ENCODE measurements around the gene CD22. TPM values are rescaled to one million over a fixed set of nuclear protein-coding genes. Genes with fewer than 3 reads are reported as not detected.

The CD22 gene
- polyA plus RNA-seq, 1 donor from 2014 or later, result not detected

DNA sequence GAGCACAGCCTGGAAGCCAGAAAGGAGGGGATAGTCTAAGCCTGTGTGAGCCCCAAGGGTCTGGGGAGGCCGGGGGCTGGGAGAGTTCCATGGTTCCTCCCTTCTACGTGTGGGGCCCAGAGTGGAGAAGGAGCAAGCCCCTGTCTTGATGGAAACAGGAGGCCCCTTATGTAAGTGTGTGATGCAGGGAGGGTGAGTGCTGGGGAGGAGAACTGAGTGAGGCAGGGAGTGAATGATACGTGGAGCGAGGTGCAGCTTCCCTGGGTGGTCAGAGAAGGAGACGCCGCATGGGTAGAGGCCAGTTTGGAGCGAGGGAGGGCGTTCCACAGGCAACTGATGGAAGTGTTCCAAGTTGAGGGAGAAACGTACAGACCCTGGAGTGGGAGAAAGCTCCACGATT, 21.1 kb upstream of the CD22 start:
- TF ChIP-seq EZH2 (IDR thresholded peaks at IDR 0.05; ENCODE audit: borderline replicate concordance, insufficient read depth, low read length, poor library complexity, severe bottlenecking) (no peak), MXI1 (conservative IDR thresholded peaks at IDR 0.05; ENCODE audit: poor library complexity, severe bottlenecking) (no peak)
- TF ChIP-seq, protein P1, sequence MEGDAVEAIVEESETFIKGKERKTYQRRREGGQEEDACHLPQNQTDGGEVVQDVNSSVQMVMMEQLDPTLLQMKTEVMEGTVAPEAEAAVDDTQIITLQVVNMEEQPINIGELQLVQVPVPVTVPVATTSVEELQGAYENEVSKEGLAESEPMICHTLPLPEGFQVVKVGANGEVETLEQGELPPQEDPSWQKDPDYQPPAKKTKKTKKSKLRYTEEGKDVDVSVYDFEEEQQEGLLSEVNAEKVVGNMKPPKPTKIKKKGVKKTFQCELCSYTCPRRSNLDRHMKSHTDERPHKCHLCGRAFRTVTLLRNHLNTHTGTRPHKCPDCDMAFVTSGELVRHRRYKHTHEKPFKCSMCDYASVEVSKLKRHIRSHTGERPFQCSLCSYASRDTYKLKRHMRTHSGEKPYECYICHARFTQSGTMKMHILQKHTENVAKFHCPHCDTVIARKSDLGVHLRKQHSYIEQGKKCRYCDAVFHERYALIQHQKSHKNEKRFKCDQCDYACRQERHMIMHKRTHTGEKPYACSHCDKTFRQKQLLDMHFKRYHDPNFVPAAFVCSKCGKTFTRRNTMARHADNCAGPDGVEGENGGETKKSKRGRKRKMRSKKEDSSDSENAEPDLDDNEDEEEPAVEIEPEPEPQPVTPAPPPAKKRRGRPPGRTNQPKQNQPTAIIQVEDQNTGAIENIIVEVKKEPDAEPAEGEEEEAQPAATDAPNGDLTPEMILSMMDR (IDR thresholded peaks at IDR 0.05; ENCODE audit: poor library complexity, severe bottlenecking), result no peak
- no peaks in the 10 kb centered on the region for H4K20me1 ChIP-seq (ENCODE audit: insufficient read depth)
- H3K79me2 ChIP-seq (replicated peaks; ENCODE audit: insufficient read depth, low read length), result no peaks in the 10 kb centered on the region
- no peaks in the 10 kb centered on the region for H3K36me3 ChIP-seq (ENCODE audit: insufficient read depth, low read length)
- H3K27ac ChIP-seq (ENCODE audit: low read length), result no peak overlapping the region
- no peaks in the 10 kb centered on the region for H3K27me3 ChIP-seq (ENCODE audit: insufficient read depth, low read depth, low read length)
- no peak overlapping the region for H3K4me2 ChIP-seq (ENCODE audit: low read length)
- H3K9me2 ChIP-seq (ENCODE audit: insufficient read depth, low read length), result no peaks in the 10 kb centered on the region
- no peaks in the 10 kb centered on the region for H3K9me3 ChIP-seq (ENCODE audit: low read length)
- no peak overlapping the region for H3K9ac ChIP-seq (ENCODE audit: low read length)
- no peak overlapping the region for H2AFZ ChIP-seq (ENCODE audit: low read depth, low read length)
- no peaks in the 10 kb centered on the region for H3F3A ChIP-seq (ENCODE audit: insufficient read depth, low read length, poor library complexity, severe bottlenecking)
- H3K4me3 ChIP-seq (ENCODE audit: low read length), result no peak overlapping the region

- no peak overlapping the region for H2AFZ ChIP-seq (ENCODE audit: low read depth, low read length)
- no peaks in the 10 kb centered on the region for H3K79me2 ChIP-seq (replicated peaks; ENCODE audit: insufficient read depth, low read length)
- no peaks in the 10 kb centered on the region for H3F3A ChIP-seq (ENCODE audit: insufficient read depth, low read length, poor library complexity, severe bottlenecking)
- TF ChIP-seq MXI1 (conservative IDR thresholded peaks at IDR 0.05; ENCODE audit: poor library complexity, severe bottlenecking) (no peak), REST (IDR thresholded peaks at IDR 0.05; ENCODE audit: borderline replicate concordance) (no peak)
- no peaks in the 10 kb centered on the region for H3K9me2 ChIP-seq (ENCODE audit: insufficient read depth, low read length)
- no peak overlapping the region for H3K27ac ChIP-seq (ENCODE audit: low read length)
- no peaks in the 10 kb centered on the region for H3K36me3 ChIP-seq (ENCODE audit: insufficient read depth, low read length)
- H3K4me2 ChIP-seq (ENCODE audit: low read length), result no peak overlapping the region
- no peak overlapping the region for H3K4me3 ChIP-seq (ENCODE audit: low read length)
- H3K27me3 ChIP-seq (ENCODE audit: insufficient read depth, low read depth, low read length), result no peaks in the 10 kb centered on the region
- no peaks in the 10 kb centered on the region for H4K20me1 ChIP-seq (ENCODE audit: insufficient read depth)
- no peaks in the 10 kb centered on the region for H3K9me3 ChIP-seq (ENCODE audit: low read length)
- H3K9ac ChIP-seq (ENCODE audit: low read length), result no peak overlapping the region
Observed at GRCh38 chr19:35308910-35309309, 20.1 kb upstream of the CD22 start.

DNA sequence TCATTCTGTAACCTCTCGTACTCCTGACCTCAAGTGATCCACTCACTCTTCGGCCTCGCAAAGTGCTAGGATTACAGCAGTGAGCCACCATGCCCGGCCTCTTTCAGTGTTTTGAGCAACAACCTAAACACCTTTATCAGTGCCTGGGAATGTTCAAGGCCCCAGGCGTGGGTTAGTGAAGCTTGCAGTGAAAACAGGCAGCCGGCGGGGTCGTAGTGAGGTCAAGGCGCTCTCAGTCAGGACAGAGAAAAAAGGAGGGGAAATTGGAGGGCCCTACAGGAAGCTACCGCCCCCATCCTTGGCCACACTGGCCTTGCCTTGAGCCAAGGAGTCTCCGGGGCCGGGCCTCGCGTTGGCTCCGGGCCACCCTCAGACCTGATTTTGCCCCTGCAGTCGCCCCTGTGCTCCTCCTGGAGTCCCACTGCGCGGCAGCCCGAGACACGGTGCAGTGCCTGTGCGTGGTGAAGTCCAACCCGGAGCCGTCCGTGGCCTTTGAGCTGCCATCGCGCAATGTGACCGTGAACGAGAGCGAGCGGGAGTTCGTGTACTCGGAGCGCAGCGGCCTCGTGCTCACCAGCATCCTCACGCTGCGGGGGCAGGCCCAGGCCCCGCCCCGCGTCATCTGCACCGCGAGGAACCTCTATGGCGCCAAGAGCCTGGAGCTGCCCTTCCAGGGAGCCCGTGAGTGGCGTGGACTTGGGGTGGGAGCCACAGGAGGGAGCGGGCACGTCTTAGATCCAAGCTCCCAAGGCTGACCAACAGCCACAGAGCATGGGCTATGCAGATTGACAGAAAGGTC, 19.3 kb upstream of the CD22 start:
- no peaks in the 10 kb centered on the region for H3F3A ChIP-seq (ENCODE audit: insufficient read depth, low read length, poor library complexity, severe bottlenecking)
- H4K20me1 ChIP-seq (ENCODE audit: insufficient read depth), result no peaks in the 10 kb centered on the region
- H3K4me2 ChIP-seq (ENCODE audit: low read length), result no peak overlapping the region
- no peaks in the 10 kb centered on the region for H3K27me3 ChIP-seq (ENCODE audit: insufficient read depth, low read depth, low read length)
- no peaks in the 10 kb centered on the region for H3K36me3 ChIP-seq (ENCODE audit: insufficient read depth, low read length)
- H3K27ac ChIP-seq (ENCODE audit: low read length), result no peak overlapping the region
- no peaks in the 10 kb centered on the region for H3K9me3 ChIP-seq (ENCODE audit: low read length)
- TF ChIP-seq, protein P1 (IDR thresholded peaks at IDR 0.05; ENCODE audit: poor library complexity, severe bottlenecking), result no peak
- no peak for TF ChIP-seq POLR2AphosphoS5 (IDR thresholded peaks at IDR 0.05)
- TF ChIP-seq MXI1 (conservative IDR thresholded peaks at IDR 0.05; ENCODE audit: poor library complexity, severe bottlenecking), result no peak
- TF ChIP-seq RAD21 (conservative IDR thresholded peaks at IDR 0.05), result no peak
- no peak for TF ChIP-seq TAF1 (IDR thresholded peaks at IDR 0.05; ENCODE audit: low read depth)
- no peak for TF ChIP-seq EZH2 (IDR thresholded peaks at IDR 0.05; ENCODE audit: borderline replicate concordance, insufficient read depth, low read length, poor library complexity, severe bottlenecking)
- TF ChIP-seq SMC3 (conservative IDR thresholded peaks at IDR 0.05; ENCODE audit: poor library complexity), result no peak
- TF ChIP-seq EP300 (conservative IDR thresholded peaks at IDR 0.05; ENCODE audit: poor library complexity, severe bottlenecking), result no peak
- no peak for TF ChIP-seq REST (IDR thresholded peaks at IDR 0.05; ENCODE audit: borderline replicate concordance)
- no peak overlapping the region for H3K4me3 ChIP-seq (ENCODE audit: low read length)
- H3K9ac ChIP-seq (ENCODE audit: low read length), result no peak overlapping the region
- no peak overlapping the region for H2AFZ ChIP-seq (ENCODE audit: low read depth, low read length)
- no peaks in the 10 kb centered on the region for H3K9me2 ChIP-seq (ENCODE audit: insufficient read depth, low read length)
- no peaks in the 10 kb centered on the region for H3K79me2 ChIP-seq (replicated peaks; ENCODE audit: insufficient read depth, low read length)

All from neural cell (in vitro differentiated cells).